HG03108 (cell line): ENCODE measurements around the gene NNMT.

Experiments
- ATAC-seq: cut with Tn5 transposase; IDR thresholded peaks from one replicate; pipeline ENCODE4 v1.9.1; 2021; ENCODE audit warnings: moderate library complexity; ENCODE audit not compliant: unreplicated experiment

The NNMT gene

DNA sequence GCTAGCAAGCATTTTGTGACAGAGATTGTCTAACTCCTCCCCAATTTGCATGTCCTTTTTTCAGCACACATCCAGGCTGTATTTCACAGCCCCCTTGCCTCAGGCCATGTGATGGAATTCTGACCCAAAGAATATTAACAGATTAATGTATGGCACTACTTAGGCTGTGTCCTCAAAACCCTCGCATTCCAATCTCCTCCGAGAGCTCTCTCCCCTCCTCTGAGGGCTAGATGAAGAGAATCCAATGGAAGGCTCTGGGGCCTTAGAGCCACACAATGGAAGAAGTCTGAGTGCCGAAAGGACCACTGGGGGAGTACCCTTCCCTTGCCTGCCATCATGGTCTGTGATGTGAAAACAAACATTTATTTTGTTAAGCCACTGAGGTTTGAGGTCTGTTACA, 13.7 kb upstream of the NNMT start:
- no peak for ATAC-seq

DNA sequence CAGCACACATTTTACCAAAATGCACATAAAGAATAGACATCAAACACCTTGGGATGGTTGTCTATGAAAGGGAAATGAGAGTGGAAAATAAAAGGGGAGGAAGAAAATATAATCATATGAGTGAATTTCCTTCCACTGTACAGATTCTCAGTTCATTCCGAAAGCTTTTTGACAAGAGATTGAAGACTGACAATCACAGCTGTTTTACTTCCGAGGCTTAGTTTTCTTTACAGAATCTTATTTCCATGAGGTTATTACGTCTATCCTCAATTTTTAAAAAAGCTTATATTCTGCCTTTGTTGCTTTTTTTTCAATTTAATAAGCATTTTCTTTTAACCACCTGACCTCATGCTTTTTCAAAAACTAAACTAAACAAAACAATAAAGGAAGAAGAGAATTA, 12.8 kb upstream of the NNMT start:
- ATAC-seq: no peak

DNA sequence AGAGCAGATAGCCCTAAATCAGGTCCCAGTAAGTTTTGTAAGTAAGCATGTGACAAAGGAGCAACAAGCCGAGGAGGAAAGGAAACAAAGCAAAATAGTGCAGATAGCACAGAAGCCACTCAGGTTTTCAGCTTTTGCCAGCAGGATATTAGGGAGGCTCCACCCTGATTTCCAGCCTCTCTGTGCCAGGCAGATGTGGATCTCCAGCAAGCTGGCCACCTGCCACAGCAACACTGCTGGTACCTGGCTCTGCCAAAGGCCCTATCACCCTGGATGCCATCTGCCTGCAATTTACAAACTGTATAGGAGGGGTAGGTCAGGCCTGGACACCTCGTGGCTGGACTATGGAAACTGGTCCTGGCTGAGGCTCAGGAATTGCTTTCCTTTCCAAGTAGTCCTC, 12.2 kb upstream of the NNMT start:
- ATAC-seq: no peak

DNA sequence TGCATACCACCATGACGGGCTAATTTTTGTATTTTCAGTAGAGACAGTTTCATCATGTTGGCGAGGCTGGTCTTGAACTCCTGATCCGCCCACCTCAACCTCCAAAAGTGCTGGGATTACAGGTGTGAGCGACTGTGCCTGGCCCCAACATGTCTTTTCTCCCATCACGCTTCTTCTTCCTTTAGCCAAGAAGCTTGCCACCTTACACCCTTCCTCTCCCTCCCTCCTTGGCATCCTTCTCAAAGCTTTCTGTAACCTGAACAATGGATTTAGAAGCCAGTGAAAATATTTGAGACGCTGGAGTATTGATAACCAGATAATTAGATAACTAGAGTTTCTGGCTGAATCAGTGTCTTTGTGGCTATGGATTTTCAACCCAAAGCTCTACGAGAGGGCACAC, 11.3 kb upstream of the NNMT start:
- ATAC-seq: no peak

DNA sequence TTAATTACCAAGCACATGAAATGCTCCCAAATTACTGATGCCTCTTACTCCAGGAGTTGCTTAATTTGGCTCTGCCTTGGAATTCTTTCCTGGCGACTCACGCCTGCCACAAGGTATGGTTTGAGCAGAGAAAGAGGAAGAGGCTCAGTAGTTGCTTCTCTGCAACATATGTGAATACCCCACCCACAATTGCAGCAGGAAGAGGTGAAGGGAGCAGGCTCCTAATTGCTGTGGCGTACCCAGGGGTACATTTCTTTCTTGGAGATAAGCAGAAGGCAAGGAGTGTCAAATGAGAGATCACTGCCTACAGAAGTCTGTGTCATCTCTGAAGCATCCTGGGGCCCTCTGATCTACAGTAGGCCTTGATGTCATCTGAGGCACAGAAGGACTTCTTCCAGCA, 10.6 kb upstream of the NNMT start:
- ATAC-seq: no peak

DNA sequence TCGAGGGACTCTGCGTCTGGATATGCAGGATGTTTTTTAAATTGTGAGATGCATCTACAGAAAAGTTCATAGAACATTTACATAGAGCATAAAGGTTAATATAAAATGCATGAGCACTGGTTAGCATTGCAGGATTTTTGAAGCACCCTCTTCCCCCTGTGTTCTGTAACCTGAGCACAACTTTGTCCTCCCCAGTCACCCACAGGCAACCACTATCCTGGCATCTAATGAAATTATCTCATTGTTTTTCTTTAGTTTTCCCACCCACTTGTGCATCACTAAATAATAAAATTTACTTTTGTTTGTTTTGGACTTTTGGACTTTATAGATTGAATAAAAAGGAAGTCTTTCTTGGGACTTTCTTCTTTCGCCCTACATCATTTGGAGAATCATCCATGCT, 10.0 kb upstream of the NNMT start:
- no peak for ATAC-seq

DNA sequence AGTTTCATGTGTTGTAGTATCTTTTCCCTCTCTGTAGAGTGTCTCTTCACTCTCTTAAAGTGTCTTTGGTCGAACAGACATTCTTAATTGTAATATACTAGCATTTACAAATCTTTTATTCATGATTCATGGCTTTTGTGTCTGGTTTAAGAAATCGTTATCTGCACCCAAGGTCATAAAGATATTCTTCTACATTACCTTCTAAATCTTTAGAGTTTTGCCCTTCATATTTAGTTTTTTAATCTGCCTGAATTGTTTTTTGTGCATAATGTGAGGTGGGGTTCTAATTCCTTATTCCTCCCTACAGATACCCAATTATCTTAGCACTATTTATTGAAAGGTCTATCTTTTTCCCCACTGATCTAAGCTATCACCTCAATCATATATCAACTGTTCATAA, 9.0 kb upstream of the NNMT start:
- ATAC-seq: no peak

DNA sequence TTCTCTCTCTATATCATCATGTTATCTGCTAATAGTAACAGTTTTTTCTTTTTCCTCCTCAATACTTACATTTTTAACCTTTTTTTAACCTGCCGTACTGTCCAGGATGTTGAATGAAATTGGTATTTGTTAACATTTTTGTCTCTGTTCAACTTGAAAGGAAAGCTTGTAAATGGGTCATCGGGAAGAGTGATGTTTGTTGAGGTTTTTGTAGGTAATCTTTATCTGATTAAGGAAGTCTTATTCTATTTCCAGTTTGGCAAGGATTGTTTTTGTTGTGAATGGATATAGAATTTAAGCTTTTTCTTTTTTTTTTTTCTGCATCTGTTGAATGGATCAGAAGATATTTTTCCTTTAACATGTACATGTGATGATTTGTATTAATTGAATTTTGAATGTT, 8.1 kb upstream of the NNMT start:
- ATAC-seq: no peak

DNA sequence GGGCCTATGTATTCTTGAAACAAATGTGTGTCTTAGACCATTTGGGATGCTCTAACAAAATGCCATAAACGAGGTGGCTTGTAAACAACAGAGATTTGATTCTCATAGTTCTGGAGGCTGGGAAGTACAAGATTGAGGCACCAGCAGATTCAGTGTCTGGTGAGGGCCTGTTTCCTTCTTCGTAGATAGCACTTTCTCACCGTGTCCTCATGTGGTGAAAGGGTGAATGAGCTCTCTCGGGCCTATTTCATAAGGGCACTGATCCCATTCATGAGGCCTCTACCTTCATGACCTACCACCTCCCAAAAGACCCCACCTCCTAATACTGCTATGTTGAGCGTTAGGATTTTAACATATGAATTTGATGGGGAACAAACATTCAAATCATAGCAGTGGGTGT, 6.4 kb upstream of the NNMT start:
- no peak for ATAC-seq

DNA sequence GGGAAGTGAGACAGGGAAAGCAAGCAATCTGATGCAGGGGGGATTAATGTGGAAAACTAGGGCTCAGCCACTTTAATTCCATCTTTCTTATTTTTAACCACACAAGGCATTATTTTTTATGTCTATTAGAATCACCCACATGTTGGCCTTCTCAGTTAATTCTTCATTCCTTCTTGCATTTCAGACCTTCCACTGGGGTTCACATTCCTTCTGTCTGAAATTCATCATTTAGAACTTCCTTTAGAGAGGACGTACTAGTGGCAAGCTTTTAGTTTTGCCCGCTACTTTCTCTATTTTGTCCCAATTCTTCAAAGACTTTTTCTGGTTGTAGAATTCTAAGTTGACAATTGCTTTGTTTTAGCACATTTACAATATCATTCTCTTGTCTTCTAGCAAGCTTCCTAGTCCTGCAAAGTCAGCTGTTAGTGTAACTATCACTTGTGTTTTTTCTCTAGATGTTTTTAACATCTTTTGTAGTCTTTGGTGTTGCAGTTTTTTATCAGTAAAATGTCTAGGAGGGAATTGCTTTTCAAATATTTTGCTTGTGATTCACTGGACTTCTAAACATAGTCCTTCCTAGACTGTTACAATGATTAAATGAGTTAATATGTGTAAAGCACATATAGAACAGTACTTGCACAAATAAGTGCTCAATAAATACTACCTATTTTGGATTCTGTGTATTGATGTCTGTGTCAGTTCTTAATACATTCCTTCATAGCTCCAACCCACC, 5.5 kb upstream of the NNMT start:
- ATAC-seq: no peak

DNA sequence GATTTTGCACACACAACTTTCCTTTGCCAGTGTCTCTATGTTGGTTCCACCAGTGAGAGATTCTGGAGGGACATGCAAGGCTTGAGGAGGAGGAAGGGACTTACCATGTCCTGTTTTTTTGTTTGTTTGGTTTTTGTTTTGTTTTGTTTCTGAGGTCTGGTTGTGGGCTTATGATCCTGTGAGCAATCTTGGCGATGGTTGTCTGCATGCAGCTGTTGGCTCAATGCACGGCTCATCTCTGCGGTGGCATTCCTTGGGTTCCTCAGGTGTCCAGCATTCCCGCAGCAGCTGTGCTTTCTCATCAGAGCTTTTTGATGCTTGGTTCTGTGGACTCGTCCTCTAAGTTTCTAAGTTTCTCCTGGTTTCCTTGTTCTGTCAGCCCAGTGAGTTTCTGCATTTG, 4.8 kb upstream of the NNMT start:
- no peak for ATAC-seq

DNA sequence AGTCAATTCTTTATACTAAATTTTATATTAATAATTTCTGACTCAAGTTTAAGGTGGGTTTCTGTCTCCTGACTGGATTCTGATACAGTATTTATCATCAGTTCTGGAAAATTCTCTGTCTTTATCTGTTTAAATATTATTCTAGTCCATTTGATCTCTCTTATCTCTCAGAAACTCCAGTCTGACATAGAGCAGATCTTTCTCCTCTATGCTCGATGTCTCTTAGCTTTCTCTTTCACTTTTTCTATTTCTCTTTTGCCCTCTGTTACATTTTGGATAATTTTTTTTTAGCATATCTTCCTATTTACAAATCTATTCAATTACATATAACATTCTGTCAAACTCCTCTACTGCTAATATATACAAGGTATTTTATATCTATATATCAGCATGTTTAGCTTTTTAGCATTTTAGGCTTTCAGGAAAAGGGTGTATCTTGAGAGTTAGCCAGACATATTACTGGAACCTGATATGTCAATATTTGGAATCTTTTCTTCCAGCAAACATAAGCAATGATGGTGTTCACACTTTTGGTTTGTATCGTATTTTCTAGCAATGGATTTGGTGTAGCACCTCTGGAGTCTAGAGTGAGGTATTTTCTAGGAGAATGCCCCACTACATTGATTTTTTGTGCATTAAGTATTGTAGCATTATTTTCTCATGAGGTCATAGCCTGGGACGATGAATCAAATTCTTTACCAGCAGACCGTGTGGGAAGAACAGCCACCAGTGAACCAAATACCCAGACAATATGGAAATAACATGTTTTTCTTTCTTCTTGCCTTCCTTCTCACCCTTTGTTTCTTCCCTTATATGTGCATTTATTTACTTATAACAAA, 4.1 kb upstream of the NNMT start:
- no peak for ATAC-seq

DNA sequence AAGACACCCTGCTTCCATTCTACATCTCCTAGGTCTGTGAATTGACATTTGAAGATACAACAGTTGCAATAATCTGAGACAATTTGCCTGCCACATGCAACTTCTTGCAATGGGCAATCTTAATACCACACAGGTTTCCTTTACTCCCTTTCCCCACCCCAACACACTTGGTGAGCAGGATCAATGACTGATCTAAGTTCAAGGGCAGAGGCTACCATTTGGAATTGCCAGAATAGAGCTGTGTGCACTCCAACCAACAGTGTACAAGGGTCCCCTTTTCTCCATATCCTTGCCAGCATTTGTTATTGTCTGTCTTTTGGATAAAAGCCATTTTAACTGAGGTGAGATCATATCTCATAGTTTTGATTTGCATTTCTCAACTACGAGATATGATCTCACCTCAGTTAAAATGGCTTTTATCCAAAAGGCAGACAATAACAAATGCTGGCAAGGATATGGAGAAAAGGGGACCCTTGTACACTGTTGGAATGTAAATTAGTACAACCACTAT, 2.9 kb upstream of the NNMT start:
- no peak for ATAC-seq

DNA sequence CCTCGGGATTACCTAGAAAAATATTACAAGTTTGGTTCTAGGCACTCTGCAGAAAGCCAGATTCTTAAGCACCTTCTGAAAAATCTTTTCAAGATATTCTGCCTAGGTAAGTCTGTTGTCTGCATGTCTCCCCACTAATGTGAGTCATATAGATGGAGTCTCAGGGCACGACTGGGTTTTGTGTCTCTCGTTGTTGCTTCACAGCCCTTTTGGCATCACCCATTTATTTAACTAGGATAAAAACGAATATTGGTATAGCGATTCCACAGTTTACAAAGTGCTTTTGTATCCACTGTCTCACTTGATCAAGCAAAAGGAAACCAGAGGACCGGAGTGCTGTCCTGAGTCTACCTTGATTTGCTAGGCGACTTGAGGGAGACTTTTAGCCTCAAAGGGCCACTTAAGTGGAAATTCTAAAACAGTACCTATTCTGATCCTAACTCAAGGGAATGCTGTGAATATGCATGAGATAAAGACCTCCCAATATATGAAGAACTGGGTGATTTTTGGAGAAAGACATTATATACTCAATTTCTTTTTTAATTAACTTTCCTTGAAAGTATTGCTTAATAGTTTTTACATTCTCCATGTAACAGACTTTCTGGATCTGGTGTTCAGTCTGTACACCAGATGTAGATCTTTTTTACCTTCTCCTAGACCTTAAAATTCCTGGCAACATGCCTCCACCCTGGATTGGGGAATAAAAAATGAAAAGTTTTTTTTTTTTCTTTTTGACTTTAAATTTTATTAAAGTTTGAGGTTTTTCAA, 590 bp downstream of the NNMT start:
- ATAC-seq: no peak

DNA sequence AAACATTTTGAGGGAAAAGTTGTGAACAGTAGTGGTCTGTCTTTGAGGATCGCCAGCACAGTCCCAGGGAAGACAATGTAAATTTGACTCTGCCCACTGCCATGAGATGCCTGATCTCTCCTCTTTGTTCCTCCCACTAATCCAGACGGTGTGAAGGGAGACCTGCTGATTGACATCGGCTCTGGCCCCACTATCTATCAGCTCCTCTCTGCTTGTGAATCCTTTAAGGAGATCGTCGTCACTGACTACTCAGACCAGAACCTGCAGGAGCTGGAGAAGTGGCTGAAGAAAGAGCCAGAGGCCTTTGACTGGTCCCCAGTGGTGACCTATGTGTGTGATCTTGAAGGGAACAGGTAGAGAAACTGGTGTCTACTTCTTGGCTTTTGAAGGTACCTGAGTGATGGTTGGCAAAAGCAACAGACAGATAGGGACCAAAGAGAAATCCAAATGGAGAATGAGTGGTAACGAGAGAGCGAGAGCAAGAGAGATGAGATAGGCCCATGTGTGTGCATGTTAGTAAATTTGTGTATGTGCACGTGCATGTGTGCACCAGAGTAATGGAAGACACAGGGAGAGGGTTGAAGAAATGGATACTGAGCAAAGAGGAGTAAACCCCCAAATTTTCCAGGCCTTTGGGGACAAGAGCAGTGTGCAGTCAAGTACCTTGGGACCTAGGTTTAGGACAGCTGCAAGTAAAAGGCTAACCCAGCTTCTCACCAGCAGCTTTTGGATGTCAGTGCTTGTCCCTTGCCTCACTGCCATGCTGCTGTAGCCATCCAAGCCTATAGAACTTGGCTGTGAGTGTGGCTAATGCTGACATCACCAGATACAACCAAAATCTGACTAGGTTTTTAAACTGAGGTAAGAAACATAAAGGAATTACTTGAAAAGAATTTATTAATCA, 1.9 kb downstream of the NNMT start:
- no peak for ATAC-seq

DNA sequence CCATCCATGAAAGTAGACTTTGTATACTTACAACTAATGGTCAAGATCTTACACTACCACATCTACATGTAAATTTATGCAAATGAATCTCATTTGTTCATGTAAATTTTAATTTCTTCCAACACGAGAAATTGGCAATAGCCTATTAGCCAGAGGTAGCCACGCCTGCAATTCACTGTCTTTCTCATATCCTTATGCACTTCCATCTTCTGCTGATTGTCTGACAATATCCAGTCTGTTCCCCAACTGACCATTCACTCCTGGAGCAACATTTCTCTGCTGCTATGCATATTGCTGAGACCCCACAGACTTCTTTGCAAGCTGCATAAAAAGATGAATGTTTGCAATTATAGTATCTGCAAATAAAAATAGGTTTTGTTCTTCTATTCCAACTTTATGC, 2.5 kb downstream of the NNMT start:
- ATAC-seq: no peak

DNA sequence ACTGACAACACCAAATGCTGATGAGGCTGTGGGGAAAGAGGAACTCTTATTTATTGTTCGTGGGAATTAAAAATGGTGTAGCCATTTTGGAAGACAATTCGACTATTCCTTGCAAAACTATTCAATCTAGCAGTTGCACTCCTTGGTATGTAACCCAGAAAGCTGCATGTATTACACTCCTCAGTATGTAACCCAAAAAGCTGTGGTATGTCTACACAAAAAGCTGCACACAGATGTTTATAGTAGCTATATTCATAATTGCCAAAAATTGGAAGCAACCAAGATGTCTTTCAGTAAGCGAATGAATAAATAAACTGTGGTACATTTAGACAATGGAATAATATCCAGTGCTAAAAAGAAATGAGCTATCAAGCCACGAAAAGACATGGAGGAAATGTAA, 4.9 kb downstream of the NNMT start:
- ATAC-seq: no peak

DNA sequence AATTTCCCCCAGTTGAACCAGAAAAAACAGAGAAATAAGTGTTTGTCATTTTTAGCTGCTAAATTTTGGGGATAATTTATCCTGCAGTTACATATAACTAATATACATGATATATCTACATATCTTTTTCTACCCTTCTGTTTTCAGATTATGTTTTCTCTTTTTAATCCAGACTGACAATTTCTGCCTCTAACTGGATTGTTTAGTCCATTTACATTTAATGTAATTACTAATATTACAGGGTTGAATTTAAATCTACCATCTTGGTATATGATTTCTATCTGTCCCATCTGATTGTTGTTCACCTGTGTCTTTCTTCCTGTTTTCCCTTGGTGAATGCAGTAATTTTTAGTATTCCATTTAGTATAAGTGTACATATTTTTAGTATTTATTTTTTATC, 5.7 kb downstream of the NNMT start:
- ATAC-seq: no peak

DNA sequence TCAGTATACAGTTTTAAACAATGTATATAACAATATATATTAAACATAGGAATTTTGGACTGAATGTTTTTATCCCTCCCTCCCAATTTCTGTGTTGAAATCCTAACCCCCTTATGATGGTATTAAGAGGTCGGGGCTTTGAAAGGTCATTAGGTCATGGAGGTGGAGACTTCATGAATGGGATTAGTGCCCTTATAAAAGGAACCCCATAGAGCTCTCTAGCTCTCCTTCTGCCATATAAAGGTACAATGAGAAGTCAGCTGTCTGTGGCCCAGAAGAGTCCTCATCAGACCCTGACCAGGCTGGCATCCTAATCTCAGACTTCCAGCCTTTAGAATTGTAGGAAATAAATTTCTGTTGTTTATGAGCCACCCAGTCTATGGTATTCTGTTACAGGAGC, 6.5 kb downstream of the NNMT start:
- ATAC-seq: no peak

DNA sequence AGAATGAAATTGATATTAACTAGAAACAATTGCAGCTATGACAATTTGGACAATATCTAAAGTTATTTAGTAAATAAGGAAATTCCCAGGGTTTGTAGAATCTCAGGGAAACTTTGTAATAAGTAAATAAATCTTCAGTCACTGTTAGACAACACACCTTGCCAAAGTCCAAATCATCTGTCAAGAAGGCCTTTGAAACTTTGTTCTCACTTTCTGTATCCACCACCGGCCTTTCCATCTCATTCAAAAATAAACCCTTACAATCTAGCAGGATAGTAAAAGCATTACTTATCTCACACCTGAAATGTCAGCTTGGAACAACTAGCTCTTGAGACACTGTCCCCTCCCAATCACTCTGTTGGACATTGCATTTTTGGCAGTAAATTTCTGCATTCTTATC, 7.9 kb downstream of the NNMT start:
- no peak for ATAC-seq

DNA sequence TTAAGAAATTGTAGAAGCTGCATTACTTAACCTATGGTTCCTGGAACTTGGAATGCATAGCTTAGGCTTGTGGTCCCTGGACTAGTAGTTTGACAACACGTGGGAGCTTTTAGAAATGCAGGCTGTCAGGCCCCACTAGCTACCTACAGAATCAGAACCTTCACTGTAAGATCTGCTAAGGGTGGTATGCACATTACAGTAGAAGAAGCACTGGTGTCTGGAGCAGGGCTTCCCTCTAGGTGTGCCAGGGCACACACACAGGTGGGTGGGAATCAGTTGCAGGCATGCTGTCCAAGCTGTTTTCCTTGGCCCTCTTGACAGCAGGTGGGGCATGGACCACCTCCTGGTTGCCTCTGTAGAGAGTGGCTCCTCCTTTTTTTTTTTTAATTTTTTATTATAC, 8.8 kb downstream of the NNMT start:
- no peak for ATAC-seq
